ENCODE measurements around the gene HLCS.

Gene HLCS

GRCh38 chr21:36985751-36986594, 19.5 kb upstream of the HLCS start:
- no peak for DNase-seq

- DNase-seq, result no peak
Measured at GRCh38 chr21:36981977-36982700, 15.7 kb upstream of the HLCS start.

- DNase-seq, result no peak
Measured at GRCh38 chr21:36981049-36981391, 14.6 kb upstream of the HLCS start.

DNA sequence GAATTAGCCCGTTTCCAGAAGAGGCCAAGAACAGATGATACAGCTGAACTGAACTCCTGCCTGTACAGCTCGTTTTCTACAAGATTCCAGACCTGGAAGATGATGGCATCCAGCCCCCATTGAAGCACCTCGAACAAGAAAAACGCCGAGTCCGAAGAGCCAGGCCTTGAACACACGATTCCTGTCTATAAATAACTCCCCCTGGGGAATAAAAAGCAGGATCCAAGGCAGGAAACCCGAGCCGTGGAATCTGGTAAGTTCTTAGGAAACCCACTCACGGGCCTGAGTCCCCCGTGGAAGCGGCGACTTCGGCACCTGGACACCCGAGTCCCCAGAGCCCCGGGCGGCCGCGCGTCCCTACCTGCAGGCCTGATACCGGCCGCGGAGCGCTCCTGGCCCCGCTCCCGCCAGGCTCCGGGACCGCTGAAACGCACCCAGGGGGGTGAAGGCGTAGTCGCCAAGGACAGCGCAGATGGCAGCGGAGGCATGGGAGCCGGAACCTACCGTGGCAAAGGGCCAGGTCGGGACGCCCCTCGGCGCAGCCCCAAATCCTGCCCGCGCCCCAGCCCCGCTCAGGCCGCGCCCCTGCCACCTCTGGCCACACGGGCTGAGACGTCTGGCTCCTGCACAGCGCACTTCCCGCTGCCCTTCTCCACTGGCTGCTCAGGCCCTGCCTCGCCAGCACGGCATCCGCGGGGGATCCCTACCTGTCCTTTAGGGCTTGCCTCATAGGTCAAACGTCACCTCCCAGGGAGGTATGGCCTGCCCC, 14.0 kb upstream of the HLCS start:
- DNase-seq, result no peak

DNA sequence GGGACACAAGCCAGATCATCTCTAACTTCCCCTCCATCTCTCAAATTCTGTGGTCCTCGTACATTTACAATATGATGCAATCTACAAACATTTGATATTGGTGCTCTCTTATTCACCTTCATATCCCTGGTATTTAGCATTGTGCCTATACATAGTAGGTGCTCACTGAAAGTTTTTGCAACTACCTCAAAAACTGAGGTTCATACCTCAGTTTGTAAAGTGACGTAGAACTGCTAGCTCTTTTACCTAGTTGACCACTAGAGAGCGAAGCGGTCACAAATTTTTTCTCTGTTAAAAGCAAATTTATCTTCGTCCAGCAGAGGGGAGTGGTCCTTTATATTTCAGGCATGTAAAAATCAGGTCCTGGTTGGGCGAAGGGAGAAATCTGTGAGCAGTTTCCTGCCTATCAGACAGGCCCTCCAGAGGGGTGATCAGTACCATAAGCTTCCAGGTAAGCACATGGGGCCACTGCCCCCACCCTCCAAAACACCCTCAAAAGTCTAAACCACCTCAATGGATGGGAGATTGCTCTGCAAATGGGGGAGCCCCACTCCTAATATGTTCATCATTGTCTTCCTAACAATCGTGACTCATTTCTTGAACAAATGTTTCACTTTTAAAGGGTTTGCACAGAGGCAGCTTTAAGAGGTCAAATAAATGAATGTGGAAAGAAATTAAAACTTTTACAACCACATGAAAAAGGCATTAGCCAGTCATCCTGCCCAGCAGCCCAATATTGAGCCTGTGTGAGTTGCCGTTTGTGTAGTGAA, 10.6 kb upstream of the HLCS start:
- no peak for DNase-seq

- DNase-seq, result no peak
Measured at GRCh38 chr21:36976228-36976861, 9.9 kb upstream of the HLCS start.

DNA sequence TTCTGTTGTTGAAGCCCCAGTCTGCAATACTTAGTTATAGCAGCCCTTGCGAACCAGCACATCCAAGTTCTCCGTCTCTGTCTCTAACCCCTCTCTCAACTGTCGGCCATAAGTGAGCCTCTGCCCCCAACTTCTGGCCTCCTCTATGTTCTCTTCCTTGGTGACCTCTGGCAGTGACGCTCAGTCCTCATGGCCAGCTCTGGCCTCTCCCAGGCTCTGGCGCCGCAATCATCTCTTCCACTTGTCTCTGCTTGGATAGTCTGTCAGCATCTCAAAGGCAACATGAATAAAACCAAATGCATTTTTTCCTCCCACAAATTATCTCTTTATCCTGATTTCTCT, 8.4 kb upstream of the HLCS start:
- no peak for DNase-seq

- DNase-seq, result no peak
Measured at GRCh38 chr21:36973986-36974850, 7.7 kb upstream of the HLCS start.

DNA sequence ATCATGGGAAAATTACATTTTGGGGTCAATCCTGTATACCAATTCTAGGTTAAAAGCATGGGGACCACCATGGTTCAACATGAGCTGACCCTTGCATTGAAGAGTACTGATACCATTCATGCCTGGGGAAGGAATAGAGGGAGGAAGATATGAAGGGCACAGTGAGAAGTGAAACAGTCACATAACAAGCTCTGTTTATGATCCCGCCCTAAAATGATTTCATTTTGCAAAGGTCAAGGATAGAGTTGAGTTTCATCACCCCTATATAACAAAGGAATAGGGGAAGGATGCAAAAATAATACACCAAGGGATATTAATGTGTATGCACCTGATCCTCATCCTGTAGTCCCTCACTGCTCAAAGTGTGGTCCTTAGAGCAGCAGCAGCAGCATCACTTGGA, 2.5 kb upstream of the HLCS start:
- no peak for DNase-seq

DNA sequence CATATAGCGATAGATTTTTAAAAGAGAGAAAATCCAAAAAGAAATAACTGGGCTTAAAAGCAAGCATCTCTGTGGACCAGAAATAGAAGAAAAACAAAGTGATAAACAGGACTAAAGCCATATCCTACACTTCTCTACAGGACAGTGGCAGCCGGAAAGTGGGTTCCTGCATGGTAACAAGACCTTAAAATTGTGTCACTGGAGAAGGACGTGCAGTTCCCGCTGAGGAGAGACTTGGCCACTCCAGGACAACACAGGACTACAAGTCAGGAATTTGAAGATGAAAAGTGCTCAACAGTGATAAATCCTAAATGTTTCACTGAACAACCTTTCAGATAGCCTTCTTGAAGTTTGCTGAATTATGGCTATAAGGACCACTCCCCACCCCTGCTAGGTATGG, 1.9 kb upstream of the HLCS start:
- no peak for DNase-seq

DNA sequence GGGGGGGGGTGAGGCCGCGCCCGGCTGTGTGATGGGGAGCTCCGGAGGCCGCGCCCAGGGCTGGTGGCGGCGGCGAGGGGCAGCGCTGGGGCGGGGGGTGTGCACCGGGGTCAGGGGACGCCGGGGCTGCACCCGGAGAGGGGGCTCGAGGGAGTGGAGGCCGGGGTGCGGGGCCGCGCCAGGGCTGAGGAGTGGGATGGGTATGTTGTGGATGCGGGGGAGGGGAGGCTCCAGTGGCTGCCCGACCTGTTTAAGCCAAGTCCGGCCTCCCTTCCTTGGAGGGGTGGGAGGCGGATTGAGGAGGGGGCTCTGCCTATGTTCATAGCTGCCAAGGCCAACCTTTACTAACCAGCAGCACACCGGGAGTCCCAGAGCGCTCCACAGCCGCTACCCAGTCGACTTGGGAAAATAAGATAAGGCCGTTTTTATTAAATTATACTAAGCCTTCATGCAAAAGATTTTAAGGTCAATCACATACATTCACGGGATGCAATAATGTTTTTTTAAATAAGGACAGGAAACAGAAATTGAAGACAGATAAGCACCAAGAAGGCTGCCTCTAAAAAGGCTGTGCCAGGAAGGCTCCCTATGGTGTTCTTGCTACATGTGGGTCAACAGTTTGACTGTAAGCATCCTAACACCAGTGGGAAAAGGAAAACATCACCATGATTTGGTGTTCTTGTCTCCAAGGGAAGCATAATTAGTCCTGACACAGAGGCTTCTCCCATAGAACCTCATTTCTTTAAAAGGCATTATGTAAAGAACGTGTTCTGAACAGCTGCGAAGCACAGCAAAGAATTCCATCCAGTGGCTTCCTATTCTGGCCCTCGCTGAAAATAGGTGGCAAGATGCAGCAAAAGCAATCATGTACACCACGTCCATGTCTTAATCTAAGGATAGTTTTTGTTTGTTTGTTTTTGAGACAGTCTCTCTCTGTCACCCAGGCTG, 626 bp upstream of the HLCS start:
- no peak for DNase-seq

GRCh38 chr21:36965720-36966065, 776 bp downstream of the HLCS start:
- DNase-seq, result no peak

DNA sequence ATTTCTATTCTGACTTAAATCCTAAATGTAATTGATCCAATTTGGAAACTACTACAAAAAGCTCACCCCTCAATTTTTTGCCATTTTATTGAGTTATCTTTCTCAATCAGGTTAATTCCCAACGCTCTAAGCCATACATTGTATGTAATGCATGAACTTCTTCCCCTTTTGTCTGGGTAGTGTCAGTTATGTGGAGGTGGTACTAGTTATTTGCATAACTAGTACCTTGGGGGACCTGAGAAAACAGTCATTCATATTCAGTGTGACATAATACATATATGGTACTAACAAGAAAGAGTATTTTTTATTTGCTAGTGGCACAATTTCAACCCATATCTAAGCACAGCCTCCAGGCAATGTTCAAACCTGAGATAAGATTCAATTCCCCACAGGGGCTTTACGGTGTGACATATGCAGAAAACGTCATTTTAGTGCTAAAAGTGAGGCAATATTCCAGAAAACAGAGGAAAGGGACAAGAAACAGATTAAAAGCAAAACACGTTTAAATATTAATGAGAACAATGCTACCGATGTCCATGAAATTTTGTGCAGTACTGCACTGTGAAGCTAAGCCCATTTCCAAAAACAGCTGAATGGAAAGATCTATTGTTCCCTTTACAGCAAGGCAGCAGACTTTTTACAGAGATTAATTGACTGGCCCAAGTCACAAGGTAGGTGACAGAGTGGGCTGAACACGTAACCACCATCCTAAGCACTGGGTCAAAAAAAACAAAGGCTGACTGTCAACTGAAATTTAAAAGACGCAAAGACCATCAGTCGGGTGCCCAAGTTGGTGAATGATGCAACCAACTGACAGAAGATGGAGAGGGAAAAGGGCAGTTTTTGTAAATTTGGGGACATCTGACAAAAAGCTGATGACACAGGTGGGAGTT, 1.4 kb downstream of the HLCS start:
- DNase-seq, result no peak

DNA sequence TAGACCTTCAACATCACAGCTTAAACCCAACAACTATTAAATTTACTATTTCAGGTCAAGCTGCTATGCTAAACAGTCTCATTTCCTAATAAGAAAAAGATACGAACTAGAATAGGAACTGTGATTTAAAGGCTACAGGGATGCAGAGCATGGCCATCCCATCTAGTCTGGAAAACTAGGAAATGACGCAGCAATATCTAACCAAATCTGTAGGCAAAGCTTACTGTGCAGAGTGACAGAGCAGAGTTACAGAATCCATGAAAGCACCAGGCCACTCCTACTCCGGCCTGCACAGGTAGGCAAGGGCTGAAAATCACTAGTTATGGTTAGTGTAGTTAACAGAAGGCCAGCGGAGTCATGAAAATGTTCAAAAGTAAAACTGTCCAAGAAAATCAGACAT, 2.1 kb downstream of the HLCS start:
- no peak for DNase-seq

GRCh38 chr21:36962098-36962780, 4.2 kb downstream of the HLCS start:
- DNase-seq, result no peak

DNA sequence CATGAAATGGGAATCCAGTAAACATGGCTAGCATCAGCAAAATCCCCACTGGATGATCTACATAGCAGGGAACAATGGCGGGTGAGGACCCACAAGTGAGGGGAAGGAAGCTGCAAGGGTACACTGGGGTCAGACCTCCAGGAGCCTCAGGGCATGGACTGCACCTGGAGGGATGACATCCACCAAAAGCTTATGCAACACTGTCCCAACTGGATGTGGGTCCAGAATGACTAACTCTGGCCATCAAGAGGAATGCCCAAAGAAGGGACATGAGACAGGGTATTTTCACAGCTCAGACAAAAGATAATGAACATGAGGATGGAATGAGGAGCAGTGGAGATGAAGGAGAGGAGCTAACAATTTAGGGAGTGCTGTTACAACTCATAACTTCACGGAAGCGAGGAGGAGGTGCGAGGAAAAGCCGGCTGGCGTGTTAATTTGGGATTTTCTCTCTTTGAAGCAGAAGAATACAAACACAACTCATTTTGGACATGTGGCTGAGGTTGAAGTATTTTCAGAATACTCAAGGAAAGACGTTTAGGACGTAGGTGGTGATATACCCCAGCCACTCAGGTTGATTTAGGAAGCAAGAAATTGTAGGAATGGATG, 5.7 kb downstream of the HLCS start:
- no peak for DNase-seq

DNA sequence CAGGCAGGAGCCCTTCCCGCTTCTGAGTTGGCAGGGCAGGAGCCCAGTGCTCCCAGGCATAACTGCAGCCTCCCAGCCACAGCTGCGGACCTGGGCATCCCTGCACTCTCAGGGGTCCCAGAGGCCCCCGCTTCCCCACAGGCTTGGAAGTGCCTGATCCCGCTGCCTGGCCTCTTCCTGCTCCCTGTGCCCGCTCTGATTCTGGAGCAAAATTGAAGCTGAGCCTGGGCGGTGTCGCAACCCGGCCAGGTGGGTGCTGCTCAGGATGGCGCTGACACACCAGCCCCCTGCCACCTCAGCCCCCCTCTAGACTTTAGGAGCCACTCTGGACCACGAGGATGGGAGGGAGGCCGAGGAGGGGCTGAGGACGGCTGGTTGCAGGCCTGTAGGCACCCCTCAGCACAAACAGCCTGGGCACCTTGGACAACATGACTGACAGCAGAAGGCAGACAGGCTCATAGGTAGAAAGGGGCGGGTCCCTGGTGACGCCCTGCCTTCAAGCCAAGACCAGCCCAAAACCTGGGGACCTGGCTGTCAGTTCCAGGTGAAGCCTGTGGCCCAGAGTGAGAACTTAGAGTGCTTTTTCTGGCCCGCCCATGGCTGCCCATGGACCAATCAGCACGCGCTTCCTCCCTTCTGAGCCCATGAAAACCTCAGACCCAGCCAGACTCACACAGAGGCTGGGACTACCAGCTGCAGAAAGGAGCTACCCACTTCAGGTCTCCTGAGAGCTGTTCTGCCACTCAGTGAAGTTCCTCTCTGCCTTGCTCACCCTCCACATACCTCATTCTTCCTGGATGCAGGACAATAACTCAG, 7.2 kb downstream of the HLCS start:
- DNase-seq, result no peak

GRCh38 chr21:36955783-36956182, 10.7 kb downstream of the HLCS start:
- DNase-seq, result no peak
